ENCODE measurements around the gene ARHGAP40. TPM values are rescaled to one million over a fixed set of nuclear protein-coding genes. Genes with fewer than 3 reads are reported as not detected.

ARHGAP40 gene
- total and polyA plus RNA-seq, 9 of the 15 experiments (the other 6 are each of a cell fraction or from before 2014, with no cell fraction given), result not detected

- TF ChIP-seq, protein P1, sequence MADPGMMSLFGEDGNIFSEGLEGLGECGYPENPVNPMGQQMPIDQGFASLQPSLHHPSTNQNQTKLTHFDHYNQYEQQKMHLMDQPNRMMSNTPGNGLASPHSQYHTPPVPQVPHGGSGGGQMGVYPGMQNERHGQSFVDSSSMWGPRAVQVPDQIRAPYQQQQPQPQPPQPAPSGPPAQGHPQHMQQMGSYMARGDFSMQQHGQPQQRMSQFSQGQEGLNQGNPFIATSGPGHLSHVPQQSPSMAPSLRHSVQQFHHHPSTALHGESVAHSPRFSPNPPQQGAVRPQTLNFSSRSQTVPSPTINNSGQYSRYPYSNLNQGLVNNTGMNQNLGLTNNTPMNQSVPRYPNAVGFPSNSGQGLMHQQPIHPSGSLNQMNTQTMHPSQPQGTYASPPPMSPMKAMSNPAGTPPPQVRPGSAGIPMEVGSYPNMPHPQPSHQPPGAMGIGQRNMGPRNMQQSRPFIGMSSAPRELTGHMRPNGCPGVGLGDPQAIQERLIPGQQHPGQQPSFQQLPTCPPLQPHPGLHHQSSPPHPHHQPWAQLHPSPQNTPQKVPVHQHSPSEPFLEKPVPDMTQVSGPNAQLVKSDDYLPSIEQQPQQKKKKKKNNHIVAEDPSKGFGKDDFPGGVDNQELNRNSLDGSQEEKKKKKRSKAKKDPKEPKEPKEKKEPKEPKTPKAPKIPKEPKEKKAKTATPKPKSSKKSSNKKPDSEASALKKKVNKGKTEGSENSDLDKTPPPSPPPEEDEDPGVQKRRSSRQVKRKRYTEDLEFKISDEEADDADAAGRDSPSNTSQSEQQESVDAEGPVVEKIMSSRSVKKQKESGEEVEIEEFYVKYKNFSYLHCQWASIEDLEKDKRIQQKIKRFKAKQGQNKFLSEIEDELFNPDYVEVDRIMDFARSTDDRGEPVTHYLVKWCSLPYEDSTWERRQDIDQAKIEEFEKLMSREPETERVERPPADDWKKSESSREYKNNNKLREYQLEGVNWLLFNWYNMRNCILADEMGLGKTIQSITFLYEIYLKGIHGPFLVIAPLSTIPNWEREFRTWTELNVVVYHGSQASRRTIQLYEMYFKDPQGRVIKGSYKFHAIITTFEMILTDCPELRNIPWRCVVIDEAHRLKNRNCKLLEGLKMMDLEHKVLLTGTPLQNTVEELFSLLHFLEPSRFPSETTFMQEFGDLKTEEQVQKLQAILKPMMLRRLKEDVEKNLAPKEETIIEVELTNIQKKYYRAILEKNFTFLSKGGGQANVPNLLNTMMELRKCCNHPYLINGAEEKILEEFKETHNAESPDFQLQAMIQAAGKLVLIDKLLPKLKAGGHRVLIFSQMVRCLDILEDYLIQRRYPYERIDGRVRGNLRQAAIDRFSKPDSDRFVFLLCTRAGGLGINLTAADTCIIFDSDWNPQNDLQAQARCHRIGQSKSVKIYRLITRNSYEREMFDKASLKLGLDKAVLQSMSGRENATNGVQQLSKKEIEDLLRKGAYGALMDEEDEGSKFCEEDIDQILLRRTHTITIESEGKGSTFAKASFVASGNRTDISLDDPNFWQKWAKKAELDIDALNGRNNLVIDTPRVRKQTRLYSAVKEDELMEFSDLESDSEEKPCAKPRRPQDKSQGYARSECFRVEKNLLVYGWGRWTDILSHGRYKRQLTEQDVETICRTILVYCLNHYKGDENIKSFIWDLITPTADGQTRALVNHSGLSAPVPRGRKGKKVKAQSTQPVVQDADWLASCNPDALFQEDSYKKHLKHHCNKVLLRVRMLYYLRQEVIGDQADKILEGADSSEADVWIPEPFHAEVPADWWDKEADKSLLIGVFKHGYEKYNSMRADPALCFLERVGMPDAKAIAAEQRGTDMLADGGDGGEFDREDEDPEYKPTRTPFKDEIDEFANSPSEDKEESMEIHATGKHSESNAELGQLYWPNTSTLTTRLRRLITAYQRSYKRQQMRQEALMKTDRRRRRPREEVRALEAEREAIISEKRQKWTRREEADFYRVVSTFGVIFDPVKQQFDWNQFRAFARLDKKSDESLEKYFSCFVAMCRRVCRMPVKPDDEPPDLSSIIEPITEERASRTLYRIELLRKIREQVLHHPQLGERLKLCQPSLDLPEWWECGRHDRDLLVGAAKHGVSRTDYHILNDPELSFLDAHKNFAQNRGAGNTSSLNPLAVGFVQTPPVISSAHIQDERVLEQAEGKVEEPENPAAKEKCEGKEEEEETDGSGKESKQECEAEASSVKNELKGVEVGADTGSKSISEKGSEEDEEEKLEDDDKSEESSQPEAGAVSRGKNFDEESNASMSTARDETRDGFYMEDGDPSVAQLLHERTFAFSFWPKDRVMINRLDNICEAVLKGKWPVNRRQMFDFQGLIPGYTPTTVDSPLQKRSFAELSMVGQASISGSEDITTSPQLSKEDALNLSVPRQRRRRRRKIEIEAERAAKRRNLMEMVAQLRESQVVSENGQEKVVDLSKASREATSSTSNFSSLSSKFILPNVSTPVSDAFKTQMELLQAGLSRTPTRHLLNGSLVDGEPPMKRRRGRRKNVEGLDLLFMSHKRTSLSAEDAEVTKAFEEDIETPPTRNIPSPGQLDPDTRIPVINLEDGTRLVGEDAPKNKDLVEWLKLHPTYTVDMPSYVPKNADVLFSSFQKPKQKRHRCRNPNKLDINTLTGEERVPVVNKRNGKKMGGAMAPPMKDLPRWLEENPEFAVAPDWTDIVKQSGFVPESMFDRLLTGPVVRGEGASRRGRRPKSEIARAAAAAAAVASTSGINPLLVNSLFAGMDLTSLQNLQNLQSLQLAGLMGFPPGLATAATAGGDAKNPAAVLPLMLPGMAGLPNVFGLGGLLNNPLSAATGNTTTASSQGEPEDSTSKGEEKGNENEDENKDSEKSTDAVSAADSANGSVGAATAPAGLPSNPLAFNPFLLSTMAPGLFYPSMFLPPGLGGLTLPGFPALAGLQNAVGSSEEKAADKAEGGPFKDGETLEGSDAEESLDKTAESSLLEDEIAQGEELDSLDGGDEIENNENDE (IDR thresholded peaks at IDR 0.05; ENCODE audit: low read depth, low read length), result no peak
- no peak for TF ChIP-seq ZC3H8 (IDR thresholded peaks at IDR 0.05)
- peak; percentile 97 for TF ChIP-seq SP1 (CRISPR knock-in tag; IDR thresholded peaks at IDR 0.05)
- TF ChIP-seq SMARCC2 (IDR thresholded peaks at IDR 0.05; ENCODE audit: low read depth), result no peak
- TF ChIP-seq HNRNPLL (IDR thresholded peaks at IDR 0.05; ENCODE audit: low read depth, low read length, poor library complexity, severe bottlenecking), result no peak
- TF ChIP-seq, protein P2, sequence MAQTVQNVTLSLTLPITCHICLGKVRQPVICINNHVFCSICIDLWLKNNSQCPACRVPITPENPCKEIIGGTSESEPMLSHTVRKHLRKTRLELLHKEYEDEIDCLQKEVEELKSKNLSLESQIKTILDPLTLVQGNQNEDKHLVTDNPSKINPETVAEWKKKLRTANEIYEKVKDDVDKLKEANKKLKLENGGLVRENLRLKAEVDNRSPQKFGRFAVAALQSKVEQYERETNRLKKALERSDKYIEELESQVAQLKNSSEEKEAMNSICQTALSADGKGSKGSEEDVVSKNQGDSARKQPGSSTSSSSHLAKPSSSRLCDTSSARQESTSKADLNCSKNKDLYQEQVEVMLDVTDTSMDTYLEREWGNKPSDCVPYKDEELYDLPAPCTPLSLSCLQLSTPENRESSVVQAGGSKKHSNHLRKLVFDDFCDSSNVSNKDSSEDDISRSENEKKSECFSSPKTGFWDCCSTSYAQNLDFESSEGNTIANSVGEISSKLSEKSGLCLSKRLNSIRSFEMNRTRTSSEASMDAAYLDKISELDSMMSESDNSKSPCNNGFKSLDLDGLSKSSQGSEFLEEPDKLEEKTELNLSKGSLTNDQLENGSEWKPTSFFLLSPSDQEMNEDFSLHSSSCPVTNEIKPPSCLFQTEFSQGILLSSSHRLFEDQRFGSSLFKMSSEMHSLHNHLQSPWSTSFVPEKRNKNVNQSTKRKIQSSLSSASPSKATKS (CRISPR knock-in tag; IDR thresholded peaks at IDR 0.05), result no peak
- no peak for TF ChIP-seq PPARD (CRISPR knock-in tag; IDR thresholded peaks at IDR 0.05)
- no peak for TF ChIP-seq ZNF398 (CRISPR knock-in tag; IDR thresholded peaks at IDR 0.05)
- TF ChIP-seq TAF15 (IDR thresholded peaks at IDR 0.05; ENCODE audit: low read depth, low read length), result no peak
- no peak for TF ChIP-seq PRMT5 (CRISPR knock-in tag; IDR thresholded peaks at IDR 0.05)
Measured at GRCh38 chr20:38645980-38646858, 44.6 kb downstream of the ARHGAP40 start (continued).

Data from K562 (cell line).